Activated T-cell treated with anti-CD3 and anti-CD28 coated beads for 48 hours (primary cell): Measurements from ENCODE around the gene TNFRSF1B.
"Not testable (repeated sequence)": the region's sequence is repeated elsewhere in the genome, so short reads cannot be mapped to it uniquely, and the experiment has no call there.

ENCODE experiments used
- DNase-seq: peaks from one replicate; pipeline ENCODE4 v3.0.0-alpha.2; 2020; ENCODE audit warnings: low read depth

Gene TNFRSF1B

GRCh38 chr1:12222700-12223099 is 55.9 kb downstream of the TNFRSF1B start:
- DNase-seq, result not testable (repeated sequence)

- DNase-seq, result not testable (repeated sequence)
These were observed 57.3 kb downstream of the TNFRSF1B start for GRCh38 chr1:12224092-12224491.

GRCh38 chr1:12228979-12229378 is 62.2 kb downstream of the TNFRSF1B start:
- DNase-seq, result no peak

GRCh38 chr1:12229386-12229834 is 62.6 kb downstream of the TNFRSF1B start:
- DNase-seq, result no peak

GRCh38 chr1:12229835-12230548 is 63.2 kb downstream of the TNFRSF1B start, which contains the start of gene VPS13D:
Gene VPS13D (plus strand): TSS chr1:12230030. CDS start chr1:12234267, 4,237 bp downstream.
- DNase-seq, result peak; percentile 87

- no peak for DNase-seq
These were observed 63.9 kb downstream of the TNFRSF1B start for GRCh38 chr1:12230549-12231275.

- no peak for DNase-seq
These were observed 64.4 kb downstream of the TNFRSF1B start for GRCh38 chr1:12231276-12231595.

- DNase-seq, result no peak
These were observed 65.4 kb downstream of the TNFRSF1B start for GRCh38 chr1:12232221-12232620.

GRCh38 chr1:12244078-12244477 is 77.3 kb downstream of the TNFRSF1B start:
- DNase-seq, result no peak

GRCh38 chr1:12244585-12244984 is 77.8 kb downstream of the TNFRSF1B start:
- no peak for DNase-seq

GRCh38 chr1:12245116-12245515 is 78.3 kb downstream of the TNFRSF1B start:
- no peak for DNase-seq

GRCh38 chr1:12245733-12246132 is 78.9 kb downstream of the TNFRSF1B start:
- DNase-seq, result no peak

- DNase-seq, result no peak
These were observed 79.8 kb downstream of the TNFRSF1B start for GRCh38 chr1:12246584-12246983.

- DNase-seq, result no peak
These were observed 82.4 kb downstream of the TNFRSF1B start for GRCh38 chr1:12249181-12249580.

- no peak for DNase-seq
These were observed 83.0 kb downstream of the TNFRSF1B start for GRCh38 chr1:12249748-12250147.

- DNase-seq, result no peak
These were observed 84.7 kb downstream of the TNFRSF1B start for GRCh38 chr1:12251442-12251841.

- DNase-seq, result no peak
These were observed 89.1 kb downstream of the TNFRSF1B start for GRCh38 chr1:12255913-12256312.

- DNase-seq, result no peak
These were observed 91.5 kb downstream of the TNFRSF1B start for GRCh38 chr1:12258272-12258671.
